ENCODE data around the gene EML2. TPM values are rescaled to one million over a fixed set of nuclear protein-coding genes. Genes with fewer than 3 reads are reported as not detected.
"Not testable (repeated sequence)": the region's sequence is repeated elsewhere in the genome, so short reads cannot be mapped to it uniquely, and the experiment has no call there.

EML2 gene
- total RNA-seq, 1 experiment from 2014 or later = 14.2 TPM

- no peak for DNase-seq (ENCODE audit: low read depth)
Observed at GRCh38 chr19:45653634-45654033, 14.4 kb upstream of the EML2 start.

GRCh38 chr19:45650722-45651121 is 11.5 kb upstream of the EML2 start:
- DNase-seq (ENCODE audit: low read depth) = no peak

- DNase-seq (ENCODE audit: low read depth) = no peak
Observed at GRCh38 chr19:45646345-45646698, 7.1 kb upstream of the EML2 start.

GRCh38 chr19:45645631-45646344 is 6.6 kb upstream of the EML2 start:
- peak; percentile 96 for DNase-seq (ENCODE audit: low read depth)

GRCh38 chr19:45645068-45645630 is 6.0 kb upstream of the EML2 start:
- DNase-seq (ENCODE audit: low read depth) = no peak

- no peak for DNase-seq (ENCODE audit: low read depth)
Observed at GRCh38 chr19:45643927-45644771, 5.0 kb upstream of the EML2 start.

- DNase-seq (ENCODE audit: low read depth) = peak; percentile 91
Observed at GRCh38 chr19:45643024-45643926, 4.1 kb upstream of the EML2 start.

- peak; percentile 95 for DNase-seq (ENCODE audit: low read depth)
Observed at GRCh38 chr19:45641274-45642105, 2.3 kb upstream of the EML2 start.

GRCh38 chr19:45640849-45641273 is 1.7 kb upstream of the EML2 start:
- DNase-seq (ENCODE audit: low read depth) = no peak

- DNase-seq (ENCODE audit: low read depth) = peak; percentile 47
Observed at GRCh38 chr19:45637890-45638667, 1.1 kb downstream of the EML2 start.

GRCh38 chr19:45636902-45637301 is 2.3 kb downstream of the EML2 start:
- DNase-seq (ENCODE audit: low read depth) = no peak

GRCh38 chr19:45636275-45636674 is 2.9 kb downstream of the EML2 start:
- DNase-seq (ENCODE audit: low read depth) = no peak

GRCh38 chr19:45632468-45633196 is 6.6 kb downstream of the EML2 start:
- peak; percentile 94 for DNase-seq (ENCODE audit: low read depth)

GRCh38 chr19:45630463-45630862 is 8.7 kb downstream of the EML2 start:
- peak; percentile 86 for DNase-seq (ENCODE audit: low read depth)

- DNase-seq (ENCODE audit: low read depth) = no peak
Observed at GRCh38 chr19:45629704-45630103, 9.5 kb downstream of the EML2 start.

- not testable (repeated sequence) for DNase-seq (ENCODE audit: low read depth)
Observed at GRCh38 chr19:45628219-45628618, 11.0 kb downstream of the EML2 start.

GRCh38 chr19:45623984-45624383 is 15.2 kb downstream of the EML2 start:
- DNase-seq (ENCODE audit: low read depth) = no peak

GRCh38 chr19:45621976-45622503 is 17.2 kb downstream of the EML2 start:
- no peak for DNase-seq (ENCODE audit: low read depth)

GRCh38 chr19:45621389-45621788 is 17.8 kb downstream of the EML2 start:
- no peak for DNase-seq (ENCODE audit: low read depth)

All from Daoy (cell line).